ENCODE results near the gene NETO2.
"Not testable (repeated sequence)": the region's sequence is repeated elsewhere in the genome, so short reads cannot be mapped to it uniquely, and the experiment has no call there.

NETO2 gene

DNA sequence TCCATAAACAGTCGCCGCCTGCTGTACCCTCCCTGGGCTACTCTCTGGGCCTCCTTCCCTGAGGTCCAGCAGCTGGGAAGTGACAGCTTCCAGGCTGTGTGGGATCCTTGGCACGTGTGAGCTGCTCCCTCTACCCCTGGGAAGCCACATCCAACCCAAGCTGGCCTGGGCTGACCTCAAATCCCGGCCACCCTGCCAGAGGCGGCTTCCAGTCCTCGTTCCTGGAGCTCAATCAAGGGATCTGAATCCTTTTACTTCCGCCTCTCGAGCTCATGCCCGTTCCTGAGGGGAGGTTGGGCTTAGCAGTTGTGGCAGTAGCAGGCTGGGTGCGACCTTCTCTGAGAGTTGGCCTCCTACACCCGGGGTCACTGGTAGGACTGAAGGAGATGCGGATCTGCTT, 82.5 kb downstream of the NETO2 start:
- Histone ChIP-seq H3K9ac (ENCODE audit: low read length) (no peak overlapping the region), H3K27me3 (ENCODE audit: low read length) (no peaks in the 10 kb centered on the region), H3K27ac (ENCODE audit: low read depth, low read length) (no peak overlapping the region), H4K20me1 (ENCODE audit: low read depth, low read length) (no peaks in the 10 kb centered on the region), H3K79me2 (ENCODE audit: insufficient read depth, low read length) (no peaks in the 10 kb centered on the region), H2AFZ (ENCODE audit: low read depth, low read length, severe bottlenecking) (no peak overlapping the region), H3K4me3 (ENCODE audit: insufficient read depth, low read length, poor library complexity, severe bottlenecking) (no peak overlapping the region), H3K9me2 (replicated peaks; ENCODE audit: insufficient read depth, low read length) (no peaks in the 10 kb centered on the region), H3K9me3 (ENCODE audit: insufficient read depth, low read length) (no peaks in the 10 kb centered on the region), H3F3A (ENCODE audit: insufficient read depth) (no peaks in the 10 kb centered on the region), H3K36me3 (ENCODE audit: low read length) (no peaks in the 10 kb centered on the region), H3K4me2 (ENCODE audit: low read depth, low read length, poor library complexity, severe bottlenecking) (no peak overlapping the region)
- TF ChIP-seq, protein P1, sequence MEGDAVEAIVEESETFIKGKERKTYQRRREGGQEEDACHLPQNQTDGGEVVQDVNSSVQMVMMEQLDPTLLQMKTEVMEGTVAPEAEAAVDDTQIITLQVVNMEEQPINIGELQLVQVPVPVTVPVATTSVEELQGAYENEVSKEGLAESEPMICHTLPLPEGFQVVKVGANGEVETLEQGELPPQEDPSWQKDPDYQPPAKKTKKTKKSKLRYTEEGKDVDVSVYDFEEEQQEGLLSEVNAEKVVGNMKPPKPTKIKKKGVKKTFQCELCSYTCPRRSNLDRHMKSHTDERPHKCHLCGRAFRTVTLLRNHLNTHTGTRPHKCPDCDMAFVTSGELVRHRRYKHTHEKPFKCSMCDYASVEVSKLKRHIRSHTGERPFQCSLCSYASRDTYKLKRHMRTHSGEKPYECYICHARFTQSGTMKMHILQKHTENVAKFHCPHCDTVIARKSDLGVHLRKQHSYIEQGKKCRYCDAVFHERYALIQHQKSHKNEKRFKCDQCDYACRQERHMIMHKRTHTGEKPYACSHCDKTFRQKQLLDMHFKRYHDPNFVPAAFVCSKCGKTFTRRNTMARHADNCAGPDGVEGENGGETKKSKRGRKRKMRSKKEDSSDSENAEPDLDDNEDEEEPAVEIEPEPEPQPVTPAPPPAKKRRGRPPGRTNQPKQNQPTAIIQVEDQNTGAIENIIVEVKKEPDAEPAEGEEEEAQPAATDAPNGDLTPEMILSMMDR (IDR thresholded peaks at IDR 0.05; ENCODE audit: insufficient read depth, low read length, poor library complexity, severe bottlenecking): no peak
- no peak for TF ChIP-seq EZH2phosphoT487 (conservative IDR thresholded peaks at IDR 0.05; ENCODE audit: low read length)

DNA sequence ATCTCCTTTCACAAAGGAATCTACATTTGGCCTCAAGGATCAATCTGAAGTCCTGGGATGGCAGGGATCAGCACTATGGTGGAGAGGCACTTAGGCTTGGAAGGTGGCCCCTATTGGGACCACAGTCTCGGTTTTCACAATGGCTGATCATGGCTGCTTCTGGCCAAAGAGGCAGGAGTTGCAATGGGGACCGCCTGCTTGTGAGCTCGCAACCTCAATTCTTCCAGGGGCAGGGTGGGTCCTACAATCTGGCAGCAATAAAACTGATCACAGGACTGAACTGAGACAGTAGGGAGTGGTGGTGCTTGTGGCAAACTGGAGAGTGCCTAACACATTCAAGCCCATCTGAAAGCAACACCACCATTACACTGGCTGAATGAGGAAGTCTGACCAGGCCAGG, 83.1 kb downstream of the NETO2 start:
- H2AFZ ChIP-seq (ENCODE audit: low read depth, low read length, severe bottlenecking): no peak overlapping the region
- H3K9me3 ChIP-seq (ENCODE audit: insufficient read depth, low read length): no peaks in the 10 kb centered on the region
- H3K9ac ChIP-seq (ENCODE audit: low read length): no peak overlapping the region
- H3K9me2 ChIP-seq (replicated peaks; ENCODE audit: insufficient read depth, low read length): no peaks in the 10 kb centered on the region
- H3F3A ChIP-seq (ENCODE audit: insufficient read depth): no peaks in the 10 kb centered on the region
- H4K20me1 ChIP-seq (ENCODE audit: low read depth, low read length): no peaks in the 10 kb centered on the region
- H3K36me3 ChIP-seq (ENCODE audit: low read length): no peaks in the 10 kb centered on the region
- TF ChIP-seq, protein P1 (IDR thresholded peaks at IDR 0.05; ENCODE audit: insufficient read depth, low read length, poor library complexity, severe bottlenecking): no peak
- TF ChIP-seq EZH2phosphoT487 (conservative IDR thresholded peaks at IDR 0.05; ENCODE audit: low read length): no peak
- no peaks in the 10 kb centered on the region for H3K27me3 ChIP-seq (ENCODE audit: low read length)
- no peak overlapping the region for H3K4me2 ChIP-seq (ENCODE audit: low read depth, low read length, poor library complexity, severe bottlenecking)
- H3K79me2 ChIP-seq (ENCODE audit: insufficient read depth, low read length): no peaks in the 10 kb centered on the region
- no peak overlapping the region for H3K4me3 ChIP-seq (ENCODE audit: insufficient read depth, low read length, poor library complexity, severe bottlenecking)
- H3K27ac ChIP-seq (ENCODE audit: low read depth, low read length): no peak overlapping the region

DNA sequence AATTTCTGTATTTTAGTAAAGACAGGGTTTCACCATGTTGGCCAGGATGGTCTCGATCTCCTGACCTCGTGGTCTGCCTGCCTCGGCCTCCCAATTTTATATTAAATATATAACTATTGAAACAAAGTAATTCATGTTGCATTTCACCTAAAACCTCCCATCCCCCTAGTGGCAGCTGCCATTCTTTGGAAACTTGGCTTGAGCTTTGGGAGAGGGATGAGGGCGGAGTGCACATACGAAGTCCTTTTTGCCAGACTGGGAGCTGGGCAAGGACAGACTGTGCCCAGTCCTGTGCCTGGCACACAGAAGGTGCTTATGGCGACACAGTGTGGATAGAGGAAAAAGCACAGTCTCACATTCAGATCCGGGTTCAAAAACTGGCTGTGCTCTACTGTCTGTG, 83.8 kb downstream of the NETO2 start:
- Histone ChIP-seq H3K4me2 (ENCODE audit: low read depth, low read length, poor library complexity, severe bottlenecking) (no peak overlapping the region), H2AFZ (ENCODE audit: low read depth, low read length, severe bottlenecking) (no peak overlapping the region), H3K79me2 (ENCODE audit: insufficient read depth, low read length) (no peaks in the 10 kb centered on the region), H3K36me3 (ENCODE audit: low read length) (no peaks in the 10 kb centered on the region), H3K9me2 (replicated peaks; ENCODE audit: insufficient read depth, low read length) (no peaks in the 10 kb centered on the region), H3K27ac (ENCODE audit: low read depth, low read length) (no peak overlapping the region), H3K27me3 (ENCODE audit: low read length) (no peaks in the 10 kb centered on the region), H4K20me1 (ENCODE audit: low read depth, low read length) (no peaks in the 10 kb centered on the region), H3K9me3 (ENCODE audit: insufficient read depth, low read length) (no peaks in the 10 kb centered on the region), H3K9ac (ENCODE audit: low read length) (no peak overlapping the region), H3F3A (ENCODE audit: insufficient read depth) (no peaks in the 10 kb centered on the region), H3K4me3 (ENCODE audit: insufficient read depth, low read length, poor library complexity, severe bottlenecking) (no peak overlapping the region)
- no peak for TF ChIP-seq EZH2phosphoT487 (conservative IDR thresholded peaks at IDR 0.05; ENCODE audit: low read length)

DNA sequence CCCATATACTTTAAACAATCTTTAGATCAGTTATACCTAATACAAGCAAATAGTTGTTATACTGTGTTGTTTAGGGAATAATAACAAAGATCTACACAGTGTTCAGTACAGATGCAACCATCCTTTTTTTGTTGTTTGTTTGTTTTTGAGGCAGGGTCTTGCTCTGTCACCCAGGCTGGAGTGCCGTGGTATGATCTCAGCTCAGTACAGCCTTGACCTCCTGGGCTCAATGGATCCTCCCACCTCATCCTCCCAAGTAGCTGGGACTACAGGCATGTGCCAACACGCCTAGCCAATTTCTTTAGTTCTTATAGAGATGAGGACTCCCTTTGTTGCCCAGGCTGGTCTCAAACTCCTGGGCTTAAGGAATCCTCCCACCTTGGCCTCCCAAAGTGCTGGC, 84.6 kb downstream of the NETO2 start:
- H3K79me2 ChIP-seq (ENCODE audit: insufficient read depth, low read length); H3K27me3 ChIP-seq (ENCODE audit: low read length); H3K36me3 ChIP-seq (ENCODE audit: low read length); H4K20me1 ChIP-seq (ENCODE audit: low read depth, low read length); H3K9ac ChIP-seq (ENCODE audit: low read length); H3F3A ChIP-seq (ENCODE audit: insufficient read depth); H3K9me2 ChIP-seq (replicated peaks; ENCODE audit: insufficient read depth, low read length); H3K9me3 ChIP-seq (ENCODE audit: insufficient read depth, low read length); H2AFZ ChIP-seq (ENCODE audit: low read depth, low read length, severe bottlenecking); H3K4me3 ChIP-seq (ENCODE audit: insufficient read depth, low read length, poor library complexity, severe bottlenecking); H3K27ac ChIP-seq (ENCODE audit: low read depth, low read length); H3K4me2 ChIP-seq (ENCODE audit: low read depth, low read length, poor library complexity, severe bottlenecking): not testable (repeated sequence)
